ENCODE data around the gene GPRIN1.

DNA sequence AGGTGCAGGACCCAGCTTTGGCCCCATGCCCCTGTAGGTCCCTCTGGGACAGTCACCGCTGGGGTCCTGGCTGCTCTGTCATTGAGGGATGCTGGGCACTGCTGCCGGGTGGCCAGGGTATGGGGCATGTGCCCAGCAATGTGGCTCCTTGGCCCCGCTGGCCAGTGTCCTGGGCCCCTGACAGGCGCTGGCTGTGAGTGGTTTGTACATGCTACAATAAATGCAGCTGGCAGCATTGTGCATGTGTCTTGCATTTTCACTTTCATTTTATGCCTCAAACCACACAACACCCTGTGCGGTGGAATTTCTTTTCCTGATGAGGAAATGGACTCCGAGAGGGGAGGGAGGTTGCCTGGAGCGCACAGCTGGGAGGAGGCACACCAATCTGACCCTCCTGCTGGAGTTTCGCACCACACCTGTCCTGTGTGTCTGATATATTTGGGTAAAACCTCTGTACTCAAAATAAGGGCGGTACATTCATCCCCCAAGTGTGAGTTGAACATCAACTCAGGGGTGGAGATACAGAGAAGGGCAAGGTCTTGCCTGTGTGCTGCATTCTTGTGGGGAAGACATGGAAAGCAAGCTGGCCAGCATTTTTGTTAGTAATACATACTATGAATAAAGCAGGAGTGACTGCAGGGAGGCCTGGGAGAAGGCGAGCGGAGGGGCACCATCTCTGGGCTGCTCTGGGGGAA, 49.0 kb upstream of the GPRIN1 start:
- TF ChIP-seq POLR2A (IDR thresholded peaks at IDR 0.05; ENCODE audit: low read depth, low read length) (no peak), TAF1 (IDR thresholded peaks at IDR 0.05; ENCODE audit: borderline replicate concordance, low read depth, low read length) (no peak), POLR2AphosphoS5 (IDR thresholded peaks at IDR 0.05; ENCODE audit: low read depth, low read length) (no peak)

Measured in GM12892 (cell line).